Immature natural killer cell (primary cell): ENCODE data around the gene CDK15. TPM values are rescaled to one million over a fixed set of nuclear protein-coding genes. Genes with fewer than 3 reads are reported as not detected.
"Not testable (repeated sequence)": the region's sequence is repeated elsewhere in the genome, so short reads cannot be mapped to it uniquely, and the experiment has no call there.

ENCODE experiments used
- DNase-seq, 3 donors: peaks; one replicate each; pipeline ENCODE4 v3.0.0; 2022; ENCODE audit warnings: mixed read lengths in 1 of 3
- H3K27ac Mint-ChIP-seq, 6 donors: one replicate each; pipeline ENCODE4 v1.8.0; 2020; ENCODE audit warnings: mixed read lengths in 6 of 6, mild to moderate bottlenecking in 5 of 6, inconsistent platforms in 4 of 6, moderate library complexity in 3 of 6
- H3K27me3 Mint-ChIP-seq, 3 donors: one replicate each; pipeline ENCODE4 v1.8.0; 2020 to 2021; ENCODE audit warnings: low read depth in 3 of 3, mild to moderate bottlenecking in 3 of 3, mixed read lengths in 3 of 3, moderate library complexity in 3 of 3, inconsistent platforms in 1 of 3
- H3K36me3 Mint-ChIP-seq, 3 donors: one replicate each; pipeline ENCODE4 v1.8.0; 2020; ENCODE audit warnings: mixed read lengths in 3 of 3, inconsistent platforms in 2 of 3, mild to moderate bottlenecking in 2 of 3
- H3K4me1 Mint-ChIP-seq, 2 donors: one replicate each; pipeline ENCODE4 v1.8.0; 2020; ENCODE audit warnings: inconsistent platforms in 2 of 2, mild to moderate bottlenecking in 2 of 2, mixed read lengths in 2 of 2, moderate library complexity in 1 of 2
- H3K4me3 Mint-ChIP-seq, 5 donors: one replicate each; pipeline ENCODE4 v1.8.0; 2020; ENCODE audit warnings: mild to moderate bottlenecking in 5 of 5, mixed read lengths in 5 of 5, inconsistent platforms in 3 of 5, moderate library complexity in 3 of 5
- H3K9me3 Mint-ChIP-seq, 6 donors: one replicate each; pipeline ENCODE4 v1.8.0; 2020; ENCODE audit warnings: mild to moderate bottlenecking in 6 of 6, mixed read lengths in 6 of 6, inconsistent platforms in 4 of 6, moderate library complexity in 3 of 6
- polyA plus RNA-seq, 3 donors: library from polyadenylated mRNA; unstranded; fragments of 300-500 nt; fragmentation: Illumina TruSeq; gene quantifications; one replicate each; pipeline ENCODE4 v1.2.3, GENCODE V29; 2021

The CDK15 gene
- polyA plus RNA-seq = not detected

DNA sequence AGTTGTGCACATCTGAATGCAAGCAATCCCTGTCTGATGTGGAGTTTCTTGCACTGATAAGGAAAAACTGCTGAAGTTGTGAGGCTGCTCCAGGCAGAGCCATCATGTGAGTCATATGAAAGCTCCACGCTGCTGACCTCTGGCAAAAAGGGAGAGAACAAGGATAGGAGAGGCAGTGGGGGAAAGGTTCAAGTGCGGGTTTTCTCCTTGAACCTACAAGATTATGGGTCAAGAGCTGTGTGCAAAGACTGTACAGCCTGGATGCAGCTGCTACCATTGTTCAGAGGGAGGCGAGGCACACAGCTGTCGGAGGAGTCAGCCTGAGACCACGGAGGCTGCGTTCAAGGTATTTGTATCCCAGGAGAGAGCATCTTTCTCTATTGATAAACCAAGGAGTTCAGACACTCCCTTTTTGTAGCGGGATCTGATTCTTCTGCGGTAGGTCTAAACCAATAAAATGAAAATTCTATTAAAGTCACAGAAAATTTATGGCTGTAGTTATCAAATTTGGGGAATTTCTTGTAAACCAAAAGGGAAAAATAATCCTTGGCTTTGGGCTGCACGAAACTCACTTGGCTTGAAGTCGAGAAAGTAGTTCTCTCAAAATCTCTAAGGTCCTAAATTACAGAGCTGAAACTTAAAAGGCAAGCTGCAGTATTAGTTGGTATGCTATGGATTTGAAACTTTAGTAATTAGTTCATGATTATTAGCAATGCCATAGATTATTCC, at the start of gene CDK15:
CDK15 (plus strand) TSS at position 96 of the 729 bp plus-strand sequence; CDS start at position 224, 128 bp downstream.
- no peak for DNase-seq
- Mint-ChIP-seq H3K4me1 (no peaks in the 10 kb centered on the region), H3K36me3 (no peaks in the 10 kb centered on the region), H3K27ac (no peak within 1 kb of the TSS), H3K9me3 (no peaks in the 10 kb centered on the region), H3K27me3 (peaks cover 3 to 5% (median 3%) of the 10 kb centered on the region in 3 donors), H3K4me3 (no peak within 1 kb of the TSS)

- Mint-ChIP-seq H3K27me3 (no peaks in the 10 kb centered on the region), H3K4me3 (no peak overlapping the region), H3K27ac (no peak overlapping the region), H3K4me1 (no peaks in the 10 kb centered on the region), H3K9me3 (no peaks in the 10 kb centered on the region), H3K36me3 (peaks cover 19 to 31% (median 30%) of the 10 kb centered on the region in 3 donors)
- no peak for DNase-seq
Observed at GRCh38 chr2:201758234-201758633, 48.1 kb upstream of the CDK15 start.

GRCh38 chr2:201758873-201759272, 47.5 kb upstream of the CDK15 start:
- no peaks in the 10 kb centered on the region for H3K27me3 Mint-ChIP-seq
- no peak for DNase-seq
- H3K4me3 Mint-ChIP-seq = no peak overlapping the region
- no peaks in the 10 kb centered on the region for H3K9me3 Mint-ChIP-seq
- H3K4me1 Mint-ChIP-seq = no peaks in the 10 kb centered on the region
- no peak overlapping the region for H3K27ac Mint-ChIP-seq
- peaks cover 22 to 27% (median 27%) of the 10 kb centered on the region in 3 donors for H3K36me3 Mint-ChIP-seq

DNA sequence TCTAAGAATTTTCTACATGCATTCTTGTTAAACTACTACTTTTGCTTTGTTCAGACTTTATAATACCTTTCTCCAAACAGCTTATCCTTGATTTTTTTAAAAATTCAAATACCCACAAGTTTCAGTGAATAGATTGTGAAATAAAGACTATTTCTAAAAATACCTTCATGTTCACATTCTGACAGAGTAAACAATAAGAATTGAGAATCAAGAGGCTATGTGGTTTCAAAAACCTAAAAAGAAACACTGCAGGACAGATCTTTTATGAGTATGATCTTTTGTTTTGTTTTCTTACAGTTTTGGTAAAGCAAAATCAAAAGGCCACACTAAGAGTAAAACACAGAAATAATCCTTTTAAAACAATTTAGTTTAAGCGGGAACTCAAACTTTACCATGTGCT, 46.8 kb upstream of the CDK15 start:
- H3K4me1 Mint-ChIP-seq = no peaks in the 10 kb centered on the region
- H3K36me3 Mint-ChIP-seq = peaks cover 23 to 25% (median 24%) of the 10 kb centered on the region in 3 donors
- no peak for DNase-seq
- H3K9me3 Mint-ChIP-seq = no peaks in the 10 kb centered on the region
- no peaks in the 10 kb centered on the region for H3K27me3 Mint-ChIP-seq
- H3K27ac Mint-ChIP-seq = no peak overlapping the region
- H3K4me3 Mint-ChIP-seq = no peak overlapping the region

DNA sequence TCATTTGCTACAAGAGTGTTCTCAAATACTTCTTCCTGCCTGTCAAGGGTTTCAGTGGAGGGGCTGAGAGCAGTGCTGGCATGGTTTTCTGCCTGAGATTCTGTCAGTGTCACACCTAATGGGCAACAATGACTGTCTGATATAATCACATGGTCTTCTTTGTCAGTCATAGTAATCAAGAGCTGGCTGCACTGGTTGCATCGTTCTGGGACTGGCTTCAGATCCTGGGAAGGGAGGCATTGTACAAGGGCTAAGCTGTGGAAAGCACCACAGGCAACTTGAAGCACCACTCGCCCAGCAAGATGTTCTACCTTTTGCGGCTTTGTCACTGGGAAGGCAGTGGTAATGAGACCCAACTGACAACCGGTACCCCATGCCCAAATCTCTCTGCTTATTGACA, 45.2 kb upstream of the CDK15 start:
- H3K27ac Mint-ChIP-seq = no peak overlapping the region
- H3K36me3 Mint-ChIP-seq = peaks cover 21 to 31% (median 24%) of the 10 kb centered on the region in 3 donors
- no peaks in the 10 kb centered on the region for H3K9me3 Mint-ChIP-seq
- H3K27me3 Mint-ChIP-seq = no peaks in the 10 kb centered on the region
- H3K4me3 Mint-ChIP-seq = no peak overlapping the region
- no peak for DNase-seq
- H3K4me1 Mint-ChIP-seq = no peaks in the 10 kb centered on the region

GRCh38 chr2:201764469-201764868, 41.9 kb upstream of the CDK15 start:
- H3K4me3 Mint-ChIP-seq, DNase-seq, H3K27ac Mint-ChIP-seq, H3K4me1 Mint-ChIP-seq, H3K9me3 Mint-ChIP-seq, H3K27me3 Mint-ChIP-seq: not testable (repeated sequence)
- H3K36me3 Mint-ChIP-seq = peaks cover 19 to 37% (median 24%) of the 10 kb centered on the region in 3 donors

- H3K27me3 Mint-ChIP-seq = no peaks in the 10 kb centered on the region
Observed at GRCh38 chr2:201765799-201766198, 40.5 kb upstream of the CDK15 start.

GRCh38 chr2:201768918-201769317, 37.4 kb upstream of the CDK15 start:
- peaks cover 0 to 3% of the 10 kb centered on the region in 2 donors for H3K4me1 Mint-ChIP-seq
- DNase-seq = no peak
- H3K9me3 Mint-ChIP-seq = no peaks in the 10 kb centered on the region
- peaks cover 6 to 24% (median 7%) of the 10 kb centered on the region in 3 donors for H3K36me3 Mint-ChIP-seq
- H3K4me3 Mint-ChIP-seq = no peak overlapping the region
- peaks cover 0 to 2% (median 1%) of the 10 kb centered on the region in 3 donors for H3K27me3 Mint-ChIP-seq
- no peak overlapping the region for H3K27ac Mint-ChIP-seq

More at GRCh38 chr2:201765799-201766198, 40.5 kb upstream of the CDK15 start:
- no peaks in the 10 kb centered on the region for H3K9me3 Mint-ChIP-seq
- no peak overlapping the region for H3K4me3 Mint-ChIP-seq
- H3K4me1 Mint-ChIP-seq = no peaks in the 10 kb centered on the region
- no peak for DNase-seq
- H3K36me3 Mint-ChIP-seq = peaks cover 14 to 31% (median 15%) of the 10 kb centered on the region in 3 donors
- H3K27ac Mint-ChIP-seq = no peak overlapping the region

GRCh38 chr2:201769666-201770373, 36.5 kb upstream of the CDK15 start:
- Mint-ChIP-seq H3K4me3 (no peak overlapping the region), H3K4me1 (peaks cover 0 to 7% of the 10 kb centered on the region in 2 donors), H3K9me3 (no peaks in the 10 kb centered on the region), H3K36me3 (peaks cover 4 to 21% (median 7%) of the 10 kb centered on the region in 3 donors), H3K27me3 (peaks cover 0 to 2% (median 2%) of the 10 kb centered on the region in 3 donors), H3K27ac (no peak overlapping the region)
- no peak for DNase-seq

DNA sequence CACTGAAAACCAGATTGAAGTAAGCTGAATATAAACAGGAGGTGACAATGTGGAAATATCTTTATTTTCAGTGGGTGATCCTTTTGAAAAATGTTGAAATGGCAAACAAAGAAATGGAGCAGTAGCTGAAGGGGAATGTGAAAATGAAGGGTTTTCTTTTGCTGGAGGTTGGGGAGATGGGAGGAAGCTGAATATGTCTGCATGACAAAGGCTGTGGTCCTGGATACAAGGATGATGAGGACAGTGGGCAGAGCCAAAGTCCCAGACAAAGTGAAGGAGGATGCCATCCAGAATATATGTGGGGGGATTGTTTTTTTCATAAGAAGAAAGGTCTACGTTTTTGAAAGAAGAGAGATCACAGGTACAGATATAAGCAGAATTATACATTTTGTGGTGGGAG, 32.3 kb upstream of the CDK15 start:
- Mint-ChIP-seq H3K27ac (no peak overlapping the region), H3K4me1 (peaks cover 0 to 17% of the 10 kb centered on the region in 2 donors), H3K27me3 (peaks cover 0 to 2% (median 2%) of the 10 kb centered on the region in 3 donors), H3K4me3 (no peak overlapping the region), H3K36me3 (peaks cover 0 to 7% (median 0%) of the 10 kb centered on the region in 3 donors), H3K9me3 (no peaks in the 10 kb centered on the region)
- DNase-seq = no peak

- H3K27ac Mint-ChIP-seq = no peak overlapping the region
- DNase-seq = no peak
- peaks cover 0 to 2% (median 2%) of the 10 kb centered on the region in 3 donors for H3K27me3 Mint-ChIP-seq
- H3K9me3 Mint-ChIP-seq = no peaks in the 10 kb centered on the region
- peaks cover 1 to 19% of the 10 kb centered on the region in 2 donors for H3K4me1 Mint-ChIP-seq
- peaks cover 0 to 7% (median 0%) of the 10 kb centered on the region in 3 donors for H3K36me3 Mint-ChIP-seq
- H3K4me3 Mint-ChIP-seq = no peak overlapping the region
Observed at GRCh38 chr2:201774546-201774945, 31.8 kb upstream of the CDK15 start.

GRCh38 chr2:201775326-201775725, 31.0 kb upstream of the CDK15 start:
- Mint-ChIP-seq H3K36me3 (peaks cover 0 to 7% (median 0%) of the 10 kb centered on the region in 3 donors), H3K4me1 (peaks cover 9 to 27% of the 10 kb centered on the region in 2 donors), H3K27me3 (peaks cover 0 to 2% (median 2%) of the 10 kb centered on the region in 3 donors), H3K27ac (no peak overlapping the region), H3K9me3 (no peaks in the 10 kb centered on the region), H3K4me3 (no peak overlapping the region)
- DNase-seq = no peak

DNA sequence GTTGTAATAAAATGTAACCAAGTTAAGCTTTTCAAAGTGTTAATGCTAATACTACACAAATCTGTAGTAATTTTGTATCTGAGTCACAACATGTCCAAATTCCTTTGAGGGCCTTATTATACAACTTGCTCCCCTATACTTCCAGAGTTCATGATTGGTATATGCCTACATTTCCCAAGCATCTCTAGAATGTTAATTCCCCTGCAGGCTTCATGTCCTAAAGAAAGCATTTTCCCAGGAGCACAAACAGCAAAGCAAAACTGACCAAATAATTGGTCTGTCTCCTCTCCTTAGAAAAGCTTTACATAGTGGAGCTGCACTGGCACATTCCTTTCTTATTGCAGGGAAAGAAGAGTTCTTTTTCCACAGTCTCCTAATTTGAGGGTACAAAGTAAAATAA, 29.3 kb upstream of the CDK15 start:
- Mint-ChIP-seq H3K4me3 (no peak overlapping the region), H3K27me3 (peaks cover 7 to 15% (median 13%) of the 10 kb centered on the region in 3 donors), H3K36me3 (peaks cover 0 to 4% (median 4%) of the 10 kb centered on the region in 3 donors), H3K4me1 (peaks cover 22 to 41% of the 10 kb centered on the region in 2 donors), H3K27ac (no peak overlapping the region), H3K9me3 (no peaks in the 10 kb centered on the region)
- no peak for DNase-seq

- no peak overlapping the region for H3K4me3 Mint-ChIP-seq
- H3K9me3 Mint-ChIP-seq = no peaks in the 10 kb centered on the region
- no peak overlapping the region for H3K27ac Mint-ChIP-seq
- H3K4me1 Mint-ChIP-seq = peaks cover 22 to 41% of the 10 kb centered on the region in 2 donors
- peaks cover 0 to 4% (median 4%) of the 10 kb centered on the region in 3 donors for H3K36me3 Mint-ChIP-seq
- H3K27me3 Mint-ChIP-seq = peaks cover 7 to 18% (median 14%) of the 10 kb centered on the region in 3 donors
- no peak for DNase-seq
Observed at GRCh38 chr2:201777869-201778268, 28.5 kb upstream of the CDK15 start.
